GM19372 (cell line): ENCODE measurements around the gene TET2.

Source experiments
- ATAC-seq: cut with Tn5 transposase; IDR thresholded peaks from one replicate; pipeline ENCODE4 v1.9.1; 2021; ENCODE audit warnings: mild to moderate bottlenecking, low read depth, moderate library complexity; ENCODE audit not compliant: unreplicated experiment

Gene TET2

GRCh38 chr4:105139646-105140045 lies 7.0 kb upstream of the TET2 start:
- no peak for ATAC-seq

- ATAC-seq, result no peak
These were observed 5.8 kb upstream of the TET2 start for GRCh38 chr4:105140684-105141490.

GRCh38 chr4:105145156-105145902 lies 1.3 kb upstream of the TET2 start:
- no peak for ATAC-seq

- peak; percentile 10 for ATAC-seq
These were observed 787 bp upstream of the TET2 start for GRCh38 chr4:105145903-105146275.

- peak; percentile 3 for ATAC-seq
These were observed 408 bp downstream of the TET2 start for GRCh38 chr4:105147016-105147552.

- no peak for ATAC-seq
These were observed 981 bp downstream of the TET2 start for GRCh38 chr4:105147553-105148161.

- no peak for ATAC-seq
These were observed 1.7 kb downstream of the TET2 start for GRCh38 chr4:105148356-105148755.

- no peak for ATAC-seq
These were observed 2.1 kb downstream of the TET2 start for GRCh38 chr4:105148776-105149175.

GRCh38 chr4:105149771-105150170 lies 3.1 kb downstream of the TET2 start:
- no peak for ATAC-seq

- ATAC-seq, result no peak
These were observed 3.8 kb downstream of the TET2 start for GRCh38 chr4:105150503-105150902.

GRCh38 chr4:105153749-105154148 lies 7.1 kb downstream of the TET2 start:
- no peak for ATAC-seq

- ATAC-seq, result no peak
These were observed 7.9 kb downstream of the TET2 start for GRCh38 chr4:105154576-105154975.

GRCh38 chr4:105155426-105155825 lies 8.8 kb downstream of the TET2 start:
- no peak for ATAC-seq

- no peak for ATAC-seq
These were observed 12.2 kb downstream of the TET2 start for GRCh38 chr4:105158837-105159236.

- ATAC-seq, result no peak
These were observed 15.6 kb downstream of the TET2 start for GRCh38 chr4:105162123-105162796.

GRCh38 chr4:105164548-105164947 lies 17.9 kb downstream of the TET2 start:
- ATAC-seq, result no peak

- no peak for ATAC-seq
These were observed 19.4 kb downstream of the TET2 start for GRCh38 chr4:105166066-105166465.

GRCh38 chr4:105170711-105171110 lies 24.0 kb downstream of the TET2 start:
- ATAC-seq, result no peak

GRCh38 chr4:105171912-105172311 lies 25.2 kb downstream of the TET2 start:
- no peak for ATAC-seq

- no peak for ATAC-seq
These were observed 27.4 kb downstream of the TET2 start for GRCh38 chr4:105174098-105174497.
